ENCODE measurements around the gene IL17RD.

IL17RD gene

DNA sequence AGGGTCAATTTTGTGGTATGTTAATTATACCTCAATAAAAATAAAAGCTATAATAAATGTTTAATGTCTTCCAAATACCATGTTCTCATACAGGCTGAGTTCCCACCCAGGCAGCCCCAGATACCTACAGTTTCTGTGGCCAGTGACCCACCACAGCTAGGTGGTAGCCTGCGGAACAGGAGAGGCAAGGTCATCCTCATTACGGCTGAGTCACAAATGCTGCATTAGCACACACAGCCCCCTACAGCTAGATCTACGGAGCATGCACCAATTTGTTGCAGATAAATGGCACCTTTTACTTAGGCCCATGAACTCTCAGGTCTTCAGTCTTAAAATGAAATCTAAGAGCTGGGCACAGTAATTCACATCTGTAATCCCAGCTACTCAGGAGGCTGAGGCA is 99.6 kb downstream of the IL17RD start:
- DNase-seq (ENCODE audit: low spot score): no peak

DNA sequence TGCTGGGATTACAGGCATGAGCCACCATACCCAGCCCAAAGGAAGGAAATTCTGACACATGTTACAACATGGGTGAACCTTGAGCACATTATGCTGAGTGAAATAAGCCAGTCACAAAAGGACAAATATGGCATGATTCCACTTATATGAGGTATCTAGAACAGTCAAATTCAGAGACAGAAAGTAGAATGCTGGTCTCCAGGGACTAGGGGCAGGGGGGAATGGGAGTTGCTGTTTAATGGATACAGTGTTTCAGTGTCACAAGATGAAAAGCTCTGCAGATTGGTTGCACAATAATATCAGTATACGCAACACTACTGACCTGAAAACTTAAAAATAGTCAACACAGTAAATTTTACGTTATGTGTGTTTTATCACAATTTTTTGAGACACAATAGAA is 100.6 kb downstream of the IL17RD start:
- no peak for DNase-seq (ENCODE audit: low spot score)

- DNase-seq (ENCODE audit: low spot score): no peak
Observed at GRCh38 chr3:57064001-57064400, 101.2 kb downstream of the IL17RD start.

- no peak for DNase-seq (ENCODE audit: low spot score)
Observed at GRCh38 chr3:57063032-57063431, 102.1 kb downstream of the IL17RD start.

GRCh38 chr3:57062101-57062631 is 103.0 kb downstream of the IL17RD start:
- no peak for DNase-seq (ENCODE audit: low spot score)

DNA sequence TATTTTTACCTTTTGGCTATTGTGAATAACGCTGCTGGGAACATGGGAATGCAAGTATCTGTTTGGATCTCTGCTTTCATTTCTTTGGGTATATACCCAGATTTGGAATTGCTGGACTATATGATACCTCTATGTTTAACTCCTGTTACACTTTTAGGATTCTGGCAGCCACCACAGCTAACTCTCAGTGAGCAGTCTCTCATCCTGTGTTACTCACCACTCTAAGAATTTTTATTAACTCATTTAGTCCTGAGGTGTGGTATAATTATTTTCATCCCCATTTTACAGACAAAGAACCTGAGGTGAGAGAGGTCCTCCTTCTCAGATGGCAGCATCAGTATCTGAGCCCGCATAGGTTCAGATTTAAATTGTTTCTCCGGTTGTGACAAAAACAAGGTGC is 103.6 kb downstream of the IL17RD start:
- peak; percentile 43 for DNase-seq (ENCODE audit: low spot score)

DNA sequence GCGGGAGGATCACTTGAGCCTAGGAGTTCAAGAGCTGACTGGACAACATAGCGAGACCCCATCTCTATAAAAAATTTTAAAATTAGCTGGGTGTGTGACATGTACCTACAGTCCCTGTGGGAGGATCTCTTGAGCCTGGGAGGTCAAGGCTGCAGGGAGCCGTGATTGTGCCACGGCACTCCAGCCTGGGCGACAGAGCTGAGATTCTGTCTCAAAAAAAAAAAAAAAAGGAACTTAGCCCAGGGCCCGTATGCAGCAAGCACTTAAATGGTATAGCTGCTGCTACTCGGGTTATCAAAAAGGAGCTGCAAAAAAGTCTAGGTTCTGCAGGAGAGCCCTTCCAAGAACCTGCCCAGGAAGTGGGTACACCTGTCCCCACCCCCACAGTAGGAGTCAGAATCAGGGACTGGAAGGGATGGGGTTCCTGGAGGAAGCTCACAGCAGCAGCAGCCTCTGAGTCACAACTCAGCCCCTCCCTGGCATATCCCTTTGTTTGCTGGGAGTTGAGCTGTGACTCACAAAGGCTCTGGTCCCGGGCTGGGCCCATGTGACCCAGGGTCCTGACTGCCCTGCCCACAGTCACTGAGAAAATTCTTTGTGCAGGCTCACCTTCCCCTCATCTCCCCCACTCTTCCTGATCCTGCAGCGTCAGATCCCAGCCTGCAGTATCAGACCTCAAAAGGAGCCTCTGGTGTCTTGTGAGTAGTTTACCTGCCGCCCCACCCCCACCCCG is 104.9 kb downstream of the IL17RD start, which contains the start of gene SPATA12:
TSS of gene SPATA12 (plus strand) at position 576 of the 733 bp plus-strand sequence. CDS start 13,031 bp downstream, outside the sequence.
- peak; percentile 95 for DNase-seq (ENCODE audit: low spot score)

- no peak for DNase-seq (ENCODE audit: low spot score)
Observed at GRCh38 chr3:57059411-57059810, 105.7 kb downstream of the IL17RD start.

DNA sequence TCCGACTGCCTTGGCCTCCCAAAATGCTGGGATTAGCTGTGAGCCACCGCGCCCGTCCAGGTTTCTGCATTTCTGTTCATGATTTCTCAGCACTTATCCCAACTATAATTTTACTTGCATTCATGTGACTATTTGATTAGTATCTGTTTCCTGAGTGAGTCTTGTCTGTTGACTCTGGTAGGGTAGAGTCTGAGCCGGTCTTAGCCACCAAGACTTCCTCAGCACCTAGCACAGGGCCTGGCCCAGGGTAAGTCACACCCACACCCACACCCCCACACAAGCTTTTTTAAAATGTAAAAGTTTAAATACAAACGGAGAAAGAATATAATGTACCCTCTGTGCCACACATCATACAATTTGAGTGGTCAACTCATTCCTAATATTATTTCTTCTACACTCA is 107.8 kb downstream of the IL17RD start:
- DNase-seq (ENCODE audit: low spot score): no peak

DNA sequence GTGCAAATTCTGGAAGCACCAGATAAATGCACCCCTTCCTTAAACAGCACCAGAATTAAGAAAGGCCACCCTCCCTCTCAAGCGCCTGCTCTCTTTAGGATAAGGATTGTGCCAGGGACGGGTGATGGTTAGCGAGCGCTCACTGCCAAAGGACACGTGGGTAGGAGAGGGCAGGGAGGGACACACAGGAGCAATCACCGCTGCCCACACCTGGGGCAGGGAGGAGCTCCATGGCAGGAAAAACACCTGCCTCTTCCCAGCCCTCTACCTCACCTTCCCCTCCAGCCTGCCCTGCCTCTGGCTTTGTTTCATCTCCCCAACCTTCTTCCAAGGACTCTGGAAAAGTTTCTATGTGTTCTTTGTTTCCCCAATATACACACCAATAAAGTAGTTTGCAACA is 112.0 kb downstream of the IL17RD start:
- no peak for DNase-seq (ENCODE audit: low spot score)

GRCh38 chr3:57052662-57053061 is 112.5 kb downstream of the IL17RD start:
- no peak for DNase-seq (ENCODE audit: low spot score)

GRCh38 chr3:57048728-57049127 is 116.4 kb downstream of the IL17RD start:
- DNase-seq (ENCODE audit: low spot score): no peak

DNA sequence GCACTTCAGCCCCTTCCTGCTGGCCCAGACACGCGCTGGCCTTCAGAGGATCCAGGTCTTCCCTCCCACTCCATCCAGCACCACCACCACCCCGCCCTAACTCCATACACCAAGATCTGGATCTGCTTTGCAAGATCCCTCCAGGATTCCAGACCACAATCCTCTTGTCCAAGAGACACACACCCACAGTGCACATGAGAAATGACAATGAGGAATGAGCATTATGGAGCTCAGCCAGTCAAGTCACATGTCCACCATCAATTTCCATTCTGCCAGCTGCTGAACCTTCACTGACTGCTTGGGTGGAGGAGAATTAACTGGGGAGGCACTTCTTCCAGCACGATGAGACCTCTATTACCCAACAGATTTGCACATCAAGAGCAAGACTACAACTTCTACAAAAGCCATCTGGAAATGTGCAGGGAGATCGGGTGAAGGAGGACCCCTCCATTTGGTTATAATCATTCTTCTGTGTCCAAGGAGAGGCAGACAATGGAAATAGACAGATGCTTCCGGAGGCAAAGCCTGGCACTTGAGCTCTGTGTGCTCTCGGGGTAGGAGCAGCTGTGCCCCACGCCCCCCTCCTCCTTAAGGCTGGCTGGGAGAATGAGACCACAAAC is 117.0 kb downstream of the IL17RD start:
- no peak for DNase-seq (ENCODE audit: low spot score)

GRCh38 chr3:57046101-57046765 is 118.9 kb downstream of the IL17RD start:
- no peak for DNase-seq (ENCODE audit: low spot score)

GRCh38 chr3:57043518-57043917 is 121.6 kb downstream of the IL17RD start:
- no peak for DNase-seq (ENCODE audit: low spot score)

DNA sequence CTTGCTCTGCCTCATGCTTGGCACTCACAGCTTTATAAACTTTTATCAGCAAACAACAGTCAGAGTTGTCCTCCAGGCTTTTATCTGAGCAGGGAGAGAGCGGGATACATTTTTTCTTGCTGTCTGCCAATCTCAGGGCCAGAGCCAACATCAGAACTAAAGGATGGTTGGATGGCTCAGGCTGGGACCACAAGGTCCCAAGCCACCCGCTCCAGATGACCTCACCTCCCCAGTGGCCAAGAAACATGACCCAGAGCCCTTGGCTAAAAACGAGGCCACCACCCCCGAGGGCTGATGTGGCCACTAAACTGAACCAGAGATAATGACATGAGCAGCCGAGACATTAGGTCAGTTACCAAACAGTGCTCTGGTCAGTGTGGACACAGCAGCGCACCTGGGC is 123.5 kb downstream of the IL17RD start:
- no peak for DNase-seq (ENCODE audit: low spot score)
